NCI-H2029 (cell line): ENCODE results near the gene KL.

Experiments
- DNase-seq: peaks from one replicate; lab custom pipeline; 2025; lab: John Stamatoyannopoulos, UW

The KL gene

GRCh38 chr13:33111414-33112110 is 95.3 kb downstream of the KL start:
- DNase-seq = no peak

GRCh38 chr13:33112766-33113165 is 96.5 kb downstream of the KL start:
- no peak for DNase-seq

GRCh38 chr13:33114146-33114545 is 97.9 kb downstream of the KL start:
- DNase-seq = no peak

GRCh38 chr13:33115274-33115673 is 99.1 kb downstream of the KL start:
- no peak for DNase-seq
